Measurements from ENCODE around the gene STX8.

DNA sequence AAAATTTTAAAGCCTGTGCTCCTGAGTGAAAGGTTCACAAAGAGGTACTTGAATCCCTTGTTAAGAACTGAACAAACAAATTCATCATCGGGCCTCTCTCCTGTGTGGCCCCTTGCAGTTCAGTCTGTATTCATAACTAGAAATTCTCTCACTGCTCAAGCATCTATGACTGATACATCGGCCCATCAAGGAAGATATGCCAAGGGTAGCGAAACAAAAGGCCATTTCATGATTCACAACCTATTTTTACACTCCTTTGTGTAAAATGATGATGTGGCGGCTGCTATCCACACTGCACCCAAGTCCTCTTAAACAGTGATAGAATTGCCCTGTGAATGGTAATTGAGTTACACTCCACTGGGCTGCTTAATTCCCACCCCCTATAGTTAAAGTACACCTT lies 204.6 kb downstream of the STX8 start:
- TF ChIP-seq GATA3 (IDR thresholded peaks at IDR 0.05; ENCODE audit: low read depth, low read length): no peak
- TF ChIP-seq GATA2 (IDR thresholded peaks at IDR 0.05; ENCODE audit: low read depth, low read length): no peak

Data from SH-SY5Y (cell line).